Hematopoietic multipotent progenitor cell treated with erythropoietin and hydrocortisone succinate and interleukin-3 and kit ligand, for 6 days (in vitro differentiated cells): ENCODE results near the gene CEP104.
A peak's percentile ranks its signal among the peaks of the same experiment; 100 is the strongest.

Source experiments
- DNase-seq: peaks from one replicate; pipeline ENCODE4 v3.0.0-alpha.2; 2015

The CEP104 gene

DNA sequence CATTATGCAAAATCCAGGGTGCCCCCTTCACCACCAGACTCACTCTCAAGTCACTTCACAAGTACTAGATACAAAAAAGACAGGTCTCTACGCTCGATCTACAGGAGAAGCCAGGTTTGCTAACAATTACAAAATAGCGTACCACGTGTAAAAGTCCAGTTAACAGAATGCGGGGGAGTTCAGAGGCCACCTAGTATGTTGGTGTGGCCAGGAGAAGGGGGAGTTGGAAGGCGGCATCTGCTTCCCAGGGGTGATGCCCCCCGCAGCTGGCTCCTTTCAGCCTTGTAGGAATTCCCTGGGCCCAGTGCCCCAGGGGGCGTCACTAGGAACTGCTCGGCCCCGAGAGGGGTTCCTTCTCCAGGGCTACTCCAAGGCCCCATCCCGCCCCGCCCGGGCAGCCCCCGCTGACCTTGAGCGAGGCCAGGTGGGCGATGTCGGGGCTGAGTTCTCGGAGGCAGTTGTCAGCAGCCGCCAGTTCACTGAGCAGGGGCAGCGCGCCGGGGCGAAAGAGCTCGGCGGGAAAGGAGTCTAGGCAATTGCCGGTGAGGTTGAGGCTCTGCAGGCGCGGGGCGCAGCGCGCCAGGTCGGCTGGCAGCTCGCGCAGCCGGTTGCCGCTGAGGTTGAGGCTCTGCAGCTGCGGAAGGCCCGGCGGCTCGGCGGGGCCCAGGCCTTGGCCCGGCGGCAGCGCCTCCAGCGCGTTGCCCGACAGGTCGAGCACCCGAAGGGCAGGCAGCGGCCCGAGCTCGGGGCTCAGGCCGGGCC, 61.4 kb downstream of the CEP104 start:
- peak; percentile 27 for DNase-seq

DNA sequence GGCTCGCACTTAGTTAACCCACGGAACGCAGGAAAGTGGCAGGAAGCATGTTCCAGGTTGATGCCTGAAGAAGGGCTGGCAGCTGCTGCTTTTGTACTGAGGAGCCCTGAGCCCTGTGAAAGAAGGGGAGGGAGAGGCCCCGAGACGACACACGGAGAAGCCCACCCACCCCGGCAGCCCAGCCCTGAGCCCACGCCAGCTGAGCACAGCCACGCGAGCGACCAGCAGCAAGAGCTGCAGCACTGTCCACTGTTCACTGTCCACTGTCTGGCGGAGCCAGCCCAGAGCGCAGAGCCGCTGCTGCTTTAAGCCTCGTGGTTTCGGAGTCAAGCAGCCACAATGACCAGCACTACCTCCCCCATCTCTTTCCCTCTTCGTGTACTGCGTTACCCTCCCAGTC, 66.1 kb downstream of the CEP104 start:
- no peak for DNase-seq

DNA sequence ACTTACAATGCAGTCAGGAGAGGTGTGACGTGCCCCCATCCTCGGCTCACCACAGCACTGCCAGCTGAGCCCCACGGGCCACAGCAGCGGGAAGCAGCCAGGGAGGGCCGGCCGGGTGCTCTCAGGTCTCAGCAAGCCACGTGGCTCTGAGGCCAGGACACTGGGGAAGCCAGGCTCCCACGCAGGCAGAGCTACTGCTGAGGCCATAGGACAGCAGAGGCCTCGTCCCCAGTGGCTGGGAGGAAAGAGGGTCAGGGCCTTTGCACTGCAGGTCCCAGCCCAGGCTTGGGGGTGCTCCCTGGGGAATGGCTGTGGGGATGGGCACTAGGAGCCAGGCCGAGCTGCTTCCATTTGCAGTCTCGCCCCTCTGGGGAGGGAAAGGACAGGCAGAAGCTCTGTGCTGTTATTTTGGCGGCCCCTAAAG, 66.5 kb downstream of the CEP104 start:
- DNase-seq, result no peak

DNA sequence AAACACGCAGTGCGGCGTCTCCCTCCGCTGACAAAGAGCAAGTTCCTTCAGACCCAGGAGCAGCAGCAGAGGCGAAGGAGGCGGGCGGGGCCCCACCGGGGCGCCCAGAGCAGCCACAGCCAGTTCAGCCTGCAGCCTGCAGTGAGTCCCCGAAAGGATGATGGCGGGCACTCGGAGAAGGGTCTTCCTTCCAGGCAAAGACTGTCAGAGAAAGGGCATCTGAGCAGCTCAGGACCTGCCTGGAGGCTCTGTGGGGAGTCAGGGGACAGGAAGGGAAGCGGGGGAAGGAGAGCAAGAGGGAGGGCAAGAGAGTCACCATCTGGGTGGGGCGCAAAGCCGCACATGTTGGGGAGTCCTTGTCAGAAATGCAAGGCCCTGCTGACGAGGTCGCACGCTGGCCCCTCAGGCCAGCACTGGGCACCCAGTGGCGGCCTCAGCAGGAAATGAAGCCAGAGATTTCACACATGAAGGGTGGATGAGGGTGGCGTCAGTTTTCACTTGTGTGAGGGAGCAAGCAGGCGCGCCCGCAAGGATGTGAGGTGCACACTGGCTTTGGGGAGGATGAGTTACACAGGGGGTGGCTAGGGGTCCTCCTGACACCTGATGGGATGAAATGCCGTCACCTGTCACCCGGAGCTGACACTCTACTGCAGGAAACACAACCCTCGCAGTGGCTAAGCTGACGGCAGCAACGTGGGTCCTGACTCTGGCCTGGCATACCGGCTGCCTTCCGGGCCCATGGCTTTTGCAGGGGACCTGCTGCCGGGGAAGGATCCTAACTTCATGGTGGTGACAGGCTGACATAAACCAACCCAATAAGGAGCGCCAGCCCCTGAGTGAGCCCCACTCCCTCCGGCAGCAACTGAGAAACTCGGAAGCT, 67.3 kb downstream of the CEP104 start:
- DNase-seq, result no peak

DNA sequence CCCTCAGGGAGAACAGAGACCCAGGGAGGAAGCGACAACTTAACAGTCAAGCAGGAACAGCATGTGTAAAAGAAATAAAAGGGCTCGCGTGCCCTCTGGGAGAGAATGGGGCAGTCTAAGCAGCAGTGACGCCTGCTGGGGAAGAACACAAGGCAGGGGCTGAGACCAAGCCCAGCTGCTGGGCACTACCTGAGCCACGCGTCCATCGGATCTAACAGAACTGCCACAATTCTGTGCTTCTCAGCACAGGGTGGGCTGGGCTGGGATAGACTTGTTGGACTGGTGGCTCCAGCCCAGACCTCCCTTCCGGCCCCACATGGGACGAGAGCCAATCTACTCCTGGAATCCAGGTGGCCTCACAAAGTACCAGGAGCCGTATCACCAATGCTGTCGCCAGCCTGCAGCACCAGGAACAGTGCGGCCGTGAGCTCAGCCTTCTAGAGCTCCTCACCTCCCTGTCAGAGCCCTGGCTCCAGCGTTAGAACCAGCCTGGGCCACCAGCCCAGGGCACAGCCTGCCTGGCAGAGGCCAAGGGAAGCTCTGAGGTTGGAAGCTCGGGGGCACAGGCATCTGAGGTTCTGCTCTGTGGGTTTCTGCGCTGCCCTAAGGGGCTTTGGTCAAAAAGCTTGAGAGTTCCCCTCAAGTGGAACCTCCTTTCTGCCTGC, 68.1 kb downstream of the CEP104 start:
- no peak for DNase-seq

DNA sequence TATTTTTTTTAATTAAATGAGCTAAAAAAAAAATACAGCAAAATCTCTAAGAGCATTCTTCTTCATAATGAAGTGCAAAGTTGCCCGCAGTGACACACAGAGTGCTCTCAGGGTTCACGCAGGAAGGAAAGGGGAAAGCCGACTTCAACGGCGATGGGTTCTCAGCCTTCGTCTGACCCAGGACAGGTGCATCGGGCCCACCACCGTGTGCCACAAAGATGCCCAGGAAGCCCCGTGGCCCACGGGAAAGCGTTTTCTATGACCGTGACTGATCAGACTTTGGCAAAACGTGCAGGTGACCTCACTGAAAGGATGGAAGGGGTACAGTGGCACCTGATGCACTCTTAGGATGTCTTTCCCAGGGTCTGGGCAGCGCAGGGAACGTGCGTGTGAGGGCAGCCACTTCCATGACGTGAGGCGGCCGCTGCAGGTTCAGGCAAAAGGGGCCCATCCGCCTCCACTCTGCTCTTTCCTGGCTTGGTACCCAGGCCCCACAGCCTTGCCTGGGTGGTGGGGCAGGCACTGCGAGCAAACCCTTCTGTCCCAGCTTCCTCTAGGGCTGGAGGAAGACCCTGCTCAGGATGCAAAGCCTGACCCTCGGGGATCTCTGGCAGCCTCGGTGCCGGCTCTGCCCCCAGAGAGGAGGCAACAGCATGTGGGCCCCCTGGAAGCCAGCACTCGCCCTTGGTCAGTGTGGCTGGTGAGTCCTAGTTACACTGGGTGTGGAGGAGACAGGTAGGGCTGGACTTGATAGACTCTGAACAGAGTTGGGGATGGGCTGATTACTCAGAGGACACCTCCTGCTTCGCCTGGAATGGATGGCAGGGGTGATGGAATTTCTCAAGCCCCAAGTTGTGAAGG, 69.0 kb downstream of the CEP104 start:
- no peak for DNase-seq

DNA sequence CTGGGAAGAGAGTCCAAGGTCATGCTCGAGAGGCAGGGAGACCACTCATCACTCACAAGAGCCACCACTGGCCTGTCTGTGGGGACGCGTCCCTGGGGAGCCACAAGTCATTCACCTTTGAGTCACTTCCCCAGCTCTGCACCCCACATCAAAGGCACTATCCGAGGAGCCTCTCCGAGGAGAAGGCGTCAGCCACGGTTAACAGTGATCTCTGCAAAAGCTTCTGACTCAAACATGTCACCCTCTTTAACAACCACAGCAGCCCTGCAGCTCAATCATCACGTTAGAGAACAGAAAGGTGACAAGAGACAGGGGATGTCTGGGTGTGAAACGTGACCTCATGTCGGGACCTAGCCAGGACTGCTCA, 69.7 kb downstream of the CEP104 start:
- DNase-seq, result no peak

DNA sequence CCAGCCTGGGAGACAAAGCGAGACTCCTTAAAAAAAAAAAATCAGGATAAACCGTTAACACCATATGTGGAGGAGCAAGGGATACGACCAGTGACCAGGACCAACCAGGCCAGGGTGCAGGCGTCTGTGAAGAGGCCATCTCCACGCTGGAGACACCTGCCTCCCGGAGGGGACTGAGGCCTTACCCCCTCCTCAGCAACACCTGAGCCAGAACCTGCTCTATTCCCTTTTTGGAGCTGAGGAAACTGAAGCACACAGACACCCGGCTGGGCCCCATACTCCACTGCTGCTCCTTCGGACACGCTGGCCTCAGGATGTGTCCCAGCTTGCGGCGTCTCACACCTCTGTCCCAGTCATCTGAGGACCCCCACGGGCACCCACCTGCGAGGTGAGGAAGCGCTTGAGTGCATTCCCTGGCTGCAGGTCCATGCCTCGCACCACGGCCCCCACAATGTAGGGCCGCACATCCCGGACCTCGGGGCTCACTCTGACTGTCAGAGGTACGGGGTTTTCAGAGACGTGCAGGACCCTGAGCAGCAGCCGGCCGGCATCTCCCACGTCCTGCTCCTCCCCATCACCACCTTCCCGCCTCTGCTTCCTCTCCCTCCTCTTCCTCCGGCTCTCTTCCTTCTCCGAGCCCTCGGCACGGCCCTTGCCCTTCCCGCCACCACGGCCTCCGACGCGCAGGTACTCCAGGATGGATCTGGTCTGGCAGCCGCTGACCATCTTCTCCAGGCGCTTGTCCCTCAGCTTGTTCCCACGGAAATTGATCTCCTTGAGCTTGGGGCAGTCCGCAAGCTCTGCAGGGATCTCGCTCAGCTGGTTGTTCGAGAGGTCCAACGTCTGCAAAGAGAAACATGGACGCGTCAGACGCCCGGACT, 70.3 kb downstream of the CEP104 start:
- DNase-seq, result no peak

DNA sequence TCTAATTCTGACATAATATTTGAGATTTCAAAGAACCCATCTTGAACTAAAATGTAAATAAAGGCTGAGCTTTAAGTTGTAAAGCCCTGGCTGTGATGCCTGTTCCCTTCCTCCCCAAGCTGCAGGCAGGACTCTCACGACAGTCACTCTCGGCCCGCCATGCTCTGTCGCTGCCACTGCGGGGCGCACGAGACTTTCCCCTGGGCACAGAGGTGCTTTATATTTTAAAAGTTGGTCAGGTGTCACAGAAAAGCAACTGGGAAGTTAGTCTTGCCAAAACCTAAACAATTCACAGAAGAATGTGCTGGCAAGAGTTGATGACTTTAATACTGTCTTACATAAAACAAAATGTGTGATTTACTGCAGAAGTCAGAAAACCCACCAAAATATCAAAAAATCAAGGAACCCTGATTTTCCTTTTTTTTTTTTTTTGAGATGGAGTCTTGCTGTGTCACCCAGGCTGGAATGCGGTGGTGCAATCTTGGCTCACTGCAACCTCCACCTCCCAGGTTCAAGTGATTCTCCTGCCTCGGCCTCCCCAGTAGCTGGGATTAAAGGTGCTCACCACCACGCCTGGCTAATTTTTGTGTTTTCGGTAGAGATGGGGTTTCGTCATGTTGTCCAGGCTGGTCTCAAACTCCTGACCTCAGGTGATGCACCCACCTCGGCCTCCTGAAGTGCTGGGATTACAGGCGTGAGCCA, 71.4 kb downstream of the CEP104 start:
- peak; percentile 63 for DNase-seq

DNA sequence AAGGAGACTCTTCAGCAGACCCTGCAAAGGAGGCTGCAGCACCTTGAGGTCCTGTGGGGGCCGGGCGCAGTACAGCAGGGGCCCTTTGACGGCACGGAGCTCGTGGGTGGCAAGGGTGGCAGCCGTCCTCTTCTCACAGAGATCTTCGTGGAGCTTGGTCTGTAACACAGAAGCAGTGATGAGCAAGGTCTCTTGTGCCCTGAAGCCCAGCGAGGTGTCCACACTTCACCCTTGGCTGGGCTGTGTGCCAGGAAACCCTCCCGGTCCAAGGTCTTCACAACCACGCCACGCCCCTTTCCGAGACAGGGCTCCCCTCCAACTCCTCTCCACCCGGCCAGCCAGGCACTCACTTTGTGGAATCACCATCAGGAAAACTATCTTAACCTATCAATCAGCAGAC, 72.0 kb downstream of the CEP104 start:
- DNase-seq, result no peak

DNA sequence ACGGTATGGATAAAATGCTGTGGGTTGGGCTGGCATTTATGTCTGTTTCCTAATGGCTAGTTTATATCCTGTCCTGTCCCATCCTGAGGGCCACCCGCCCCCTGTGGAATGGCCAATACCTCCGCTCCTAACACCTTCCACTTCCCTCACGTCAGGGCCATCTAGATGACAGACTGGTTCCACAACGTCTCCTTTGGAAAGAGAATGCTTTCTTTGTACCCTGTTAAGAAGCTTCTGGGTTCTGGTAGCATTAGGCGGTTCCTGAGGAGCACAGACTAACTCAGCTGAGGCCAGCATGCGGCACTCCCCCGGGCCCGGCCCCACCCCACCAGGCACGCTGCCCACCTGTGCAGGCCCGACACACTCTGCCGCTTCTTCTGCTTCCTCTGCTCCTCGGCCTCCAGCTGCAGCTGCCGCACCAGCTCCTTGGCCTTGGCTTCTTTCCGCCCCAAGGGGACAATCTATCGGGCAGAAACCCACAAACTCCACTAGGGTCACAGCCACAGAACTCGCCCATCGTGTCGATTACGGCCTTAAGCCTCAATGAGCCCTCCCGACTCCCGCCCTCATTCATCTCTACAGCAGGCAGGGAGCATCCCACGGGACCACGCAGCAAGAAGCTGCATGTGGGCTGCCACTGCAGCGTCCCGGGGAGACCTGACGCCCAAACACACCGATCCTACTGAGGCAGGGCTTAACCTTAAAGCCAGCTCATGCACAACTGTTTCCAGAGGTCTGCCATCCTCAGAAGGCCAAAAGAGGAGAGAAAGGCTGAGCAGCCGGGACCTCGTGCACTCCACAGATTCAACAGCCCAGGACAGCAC, 73.1 kb downstream of the CEP104 start:
- DNase-seq, result no peak

DNA sequence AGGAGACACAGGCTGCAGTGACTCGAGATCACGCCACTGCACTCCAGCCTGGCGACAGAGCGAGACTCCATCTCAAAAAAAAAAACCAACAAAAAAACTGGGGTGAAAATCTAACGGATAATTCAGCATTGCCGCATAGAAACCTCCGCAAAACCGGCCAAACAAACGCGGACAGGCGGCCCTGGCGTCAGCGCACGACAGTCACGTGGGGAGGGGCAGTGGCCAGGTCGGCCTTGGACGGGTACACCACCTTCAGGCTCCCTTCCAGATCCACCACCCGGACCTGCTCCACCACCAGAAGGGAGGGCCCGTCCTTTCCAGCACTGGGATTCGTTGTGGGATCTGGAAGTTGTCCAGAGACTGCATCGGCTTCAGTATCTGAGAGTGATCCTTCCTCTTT, 76.1 kb downstream of the CEP104 start:
- DNase-seq, result no peak

DNA sequence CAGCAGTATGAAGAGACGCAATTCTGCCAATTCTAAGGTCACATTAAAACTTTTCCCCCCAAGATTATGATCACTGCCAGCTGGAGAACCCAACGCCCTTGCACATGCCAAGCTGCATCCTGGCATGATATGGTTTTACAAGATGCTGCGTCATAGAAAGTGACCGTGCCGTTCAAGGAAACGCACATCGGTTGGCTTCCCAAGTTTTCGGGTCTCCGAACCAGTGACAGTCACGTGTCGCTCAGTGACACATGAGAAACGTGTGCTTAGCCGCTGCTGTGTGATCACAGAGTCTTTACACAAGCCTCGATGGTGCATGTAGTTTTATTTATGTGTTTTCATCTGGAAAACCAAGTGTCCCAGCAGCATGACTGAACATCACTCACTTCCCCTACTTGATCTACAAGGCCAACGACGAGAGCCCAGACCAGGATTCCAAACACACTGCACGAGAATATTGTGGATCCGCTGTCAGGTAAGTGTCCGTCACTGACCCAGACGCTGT, 77.0 kb downstream of the CEP104 start:
- peak; percentile 20 for DNase-seq

DNA sequence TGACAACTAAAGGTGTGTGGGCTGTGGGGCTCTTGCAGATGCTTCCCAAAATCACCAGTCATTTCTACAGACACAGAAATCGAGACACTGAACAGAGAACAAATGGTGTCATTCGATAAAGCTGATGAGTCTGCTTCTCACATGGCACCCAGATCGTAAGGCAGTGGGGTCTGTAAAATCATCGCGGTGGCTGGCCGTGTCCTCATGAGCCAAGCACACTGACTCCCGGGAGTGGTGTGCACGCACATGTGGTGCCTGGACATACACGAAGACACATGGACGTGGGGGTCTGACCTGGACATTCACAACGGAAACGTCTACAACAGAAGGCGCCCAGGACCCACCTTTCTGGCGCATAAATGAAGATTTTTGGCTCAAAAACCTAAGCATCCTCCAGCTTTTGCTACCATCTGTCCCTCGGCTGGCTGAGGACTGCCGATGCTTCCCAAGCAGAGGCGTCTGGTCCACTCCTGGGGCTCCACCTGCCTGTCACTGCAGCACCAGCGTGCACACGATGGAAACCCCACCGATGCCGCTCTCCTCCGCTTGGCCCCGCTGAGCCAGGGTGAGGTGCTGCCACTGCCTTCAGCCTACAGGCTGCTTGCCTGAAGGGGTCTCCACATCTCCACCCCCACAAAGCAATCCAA, 77.6 kb downstream of the CEP104 start:
- DNase-seq, result peak; percentile 32

DNA sequence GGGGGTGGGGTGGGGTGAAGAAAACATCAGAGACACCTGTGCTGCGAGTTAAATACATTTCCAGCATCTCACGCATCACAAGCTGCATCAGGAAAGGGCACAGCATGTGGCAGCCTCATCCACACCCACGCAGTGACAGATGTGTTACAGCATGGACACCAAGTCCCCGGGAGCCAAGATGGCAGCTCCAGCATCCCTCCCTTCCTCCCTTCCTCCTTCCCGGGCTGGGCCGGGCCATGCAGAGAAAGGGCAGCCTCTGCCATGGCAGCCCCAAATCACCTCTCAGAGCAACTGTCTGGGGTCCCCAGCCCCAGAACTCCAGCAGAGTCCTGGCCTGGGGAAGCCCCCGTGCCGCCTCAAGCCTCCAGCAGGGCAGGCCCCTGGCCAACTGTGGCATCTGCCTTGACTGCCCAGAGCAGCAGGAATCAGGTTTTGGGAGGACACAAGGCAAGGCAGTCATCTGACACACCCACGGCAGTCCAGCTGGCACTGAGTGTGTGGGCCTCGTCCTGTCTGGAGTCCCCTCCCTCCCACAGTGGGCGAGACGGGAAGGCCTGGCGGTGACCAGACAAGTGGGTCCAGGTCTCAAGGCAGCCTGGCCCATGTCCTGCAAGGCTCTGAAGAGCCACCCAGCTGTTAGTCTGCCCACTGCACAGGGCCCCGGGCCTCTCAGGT, 78.3 kb downstream of the CEP104 start:
- DNase-seq, result peak; percentile 36

DNA sequence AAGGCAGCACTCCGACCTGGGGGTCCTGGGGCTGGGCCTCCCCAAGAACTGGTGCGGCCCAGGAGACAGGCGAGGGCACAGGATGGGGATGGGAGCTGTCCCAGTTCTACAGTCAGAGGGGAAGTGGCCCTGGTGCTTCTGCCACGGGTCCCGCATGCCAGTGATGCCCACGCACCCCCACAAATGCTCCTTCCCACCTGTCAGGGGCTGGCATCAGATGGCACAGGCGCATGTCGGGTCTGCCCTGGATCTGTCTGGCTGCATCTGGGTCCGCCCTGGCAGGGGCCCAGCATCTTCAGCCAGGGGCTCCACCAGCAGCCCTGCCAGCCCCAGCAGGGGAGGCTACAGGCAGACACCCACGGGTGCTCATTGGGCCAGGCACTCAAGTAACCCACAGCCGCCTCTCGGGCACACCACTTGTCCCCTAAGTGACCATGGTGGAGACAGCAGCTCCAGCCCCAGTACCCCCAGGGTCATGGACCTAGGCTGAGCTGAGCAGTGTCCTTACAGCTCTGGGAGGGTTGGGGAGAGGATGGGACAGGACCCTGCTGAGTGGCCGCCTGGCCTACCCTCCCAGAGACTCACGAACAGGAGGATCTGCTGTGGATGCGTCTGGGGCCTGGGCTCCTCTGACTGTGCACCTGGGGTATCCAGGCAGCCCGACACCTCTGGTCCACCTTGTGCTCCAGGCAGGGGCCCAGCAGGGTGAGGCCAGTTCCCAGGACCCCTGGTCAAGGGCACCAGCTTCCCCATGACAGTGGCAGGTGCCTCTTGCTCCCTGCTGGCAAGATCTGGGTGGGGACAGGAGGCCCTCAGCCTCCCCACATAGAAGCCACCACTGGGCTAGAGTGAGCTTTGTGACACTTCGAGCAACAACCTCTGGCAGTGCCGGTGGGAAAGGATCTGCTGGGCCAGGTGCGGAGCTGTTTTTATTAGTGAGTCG, 79.1 kb downstream of the CEP104 start:
- DNase-seq, result peak; percentile 23

DNA sequence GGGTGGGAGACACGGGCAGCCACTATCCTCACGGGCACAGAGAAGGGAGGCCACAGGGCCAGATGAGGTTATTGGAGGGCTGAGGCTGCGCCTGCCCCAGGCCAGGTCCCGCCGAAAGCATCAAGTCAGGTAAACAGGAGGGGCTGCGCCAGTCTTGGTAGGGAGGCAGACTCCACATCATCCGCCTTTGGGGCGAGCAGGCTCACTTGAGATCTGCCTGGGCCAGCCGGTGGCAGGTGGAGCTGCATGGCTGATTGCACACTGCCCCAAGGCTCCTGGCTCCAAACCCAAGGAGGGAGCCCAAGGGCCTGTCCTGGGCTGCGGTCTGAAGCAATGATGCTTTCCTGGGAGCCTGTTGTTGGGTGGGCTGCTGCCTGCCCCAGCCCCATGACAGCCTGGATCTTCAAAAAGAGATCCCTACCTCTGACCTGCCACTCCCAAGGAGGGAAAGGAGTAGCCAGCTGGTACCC, 79.9 kb downstream of the CEP104 start:
- DNase-seq, result peak; percentile 23
